ENCODE data around the gene AKAP7. TPM values are rescaled to one million over a fixed set of nuclear protein-coding genes. Genes with fewer than 3 reads are reported as not detected.

The AKAP7 gene
- polyA plus RNA-seq, 12 donors, result 12.6 to 46.6 (median 15.2) TPM; not detected in 1

DNA sequence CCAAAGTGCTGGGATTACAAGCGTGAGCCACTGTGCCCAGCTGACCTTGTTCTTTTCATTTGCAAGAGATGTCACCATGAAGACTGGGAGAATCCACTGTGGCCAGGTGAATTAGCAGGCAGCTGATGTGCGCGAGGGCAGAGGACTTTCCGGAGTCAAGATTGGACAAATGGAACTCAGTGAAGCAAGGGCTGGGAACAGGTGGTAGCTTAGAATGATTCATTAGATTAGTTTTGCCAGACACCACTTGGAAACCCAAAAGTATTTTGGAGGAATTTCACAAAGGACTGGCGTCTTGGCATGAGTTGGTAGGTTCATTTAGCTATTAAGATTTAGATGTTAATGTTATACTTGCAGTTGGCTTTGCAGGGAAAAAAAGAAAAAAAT, 4.7 kb upstream of the AKAP7 start:
- DNase-seq, result no peak

- DNase-seq, result no peak
These were observed 2.9 kb upstream of the AKAP7 start for GRCh38 chr6:131132360-131132759.

GRCh38 chr6:131134220-131134979, 867 bp upstream of the AKAP7 start:
- no peak for DNase-seq

GRCh38 chr6:131134980-131135243, 355 bp upstream of the AKAP7 start:
- DNase-seq, result no peak

GRCh38 chr6:131136021-131136786, 937 bp downstream of the AKAP7 start:
- DNase-seq, result peak; percentile 73

GRCh38 chr6:131139599-131139998, 4.3 kb downstream of the AKAP7 start:
- DNase-seq, result no peak

GRCh38 chr6:131143319-131143718, 8.1 kb downstream of the AKAP7 start:
- DNase-seq, result no peak

- no peak for DNase-seq
These were observed 11.6 kb downstream of the AKAP7 start for GRCh38 chr6:131146865-131147264.

GRCh38 chr6:131156411-131156810, 21.1 kb downstream of the AKAP7 start:
- no peak for DNase-seq

- DNase-seq, result no peak
These were observed 24.3 kb downstream of the AKAP7 start for GRCh38 chr6:131159578-131159977.

DNA sequence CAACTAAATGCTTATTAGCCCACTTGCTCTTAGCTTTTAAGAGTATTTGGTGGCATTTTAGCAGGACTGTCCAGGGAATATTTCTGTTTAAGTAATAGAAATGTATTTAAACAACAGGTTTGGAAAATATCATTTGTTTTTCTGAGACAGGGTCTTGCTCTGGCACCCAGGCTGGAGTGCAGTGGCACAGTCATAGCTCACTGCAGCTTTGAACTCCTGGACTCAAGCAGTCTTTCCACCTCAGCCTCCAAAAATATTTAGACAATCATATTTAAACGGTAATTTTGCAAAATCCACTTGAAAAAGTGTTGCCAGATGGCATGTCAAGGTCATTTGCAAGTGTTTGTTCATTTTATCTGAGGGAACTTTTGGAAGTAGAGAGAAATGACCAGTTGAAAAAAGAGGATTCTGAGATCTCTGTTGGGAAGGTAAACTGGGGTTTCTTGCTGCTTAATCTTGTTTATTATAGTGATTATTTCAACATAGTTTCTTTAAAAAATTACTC, 25.0 kb downstream of the AKAP7 start:
- no peak for DNase-seq

- DNase-seq, result no peak
These were observed 26.7 kb downstream of the AKAP7 start for GRCh38 chr6:131161987-131162386.

GRCh38 chr6:131163886-131164285, 28.6 kb downstream of the AKAP7 start:
- DNase-seq, result no peak

- no peak for DNase-seq
These were observed 29.2 kb downstream of the AKAP7 start for GRCh38 chr6:131164506-131164905.

- DNase-seq, result peak; percentile 17
These were observed 32.5 kb downstream of the AKAP7 start for GRCh38 chr6:131167773-131168172.

GRCh38 chr6:131169613-131170012, 34.3 kb downstream of the AKAP7 start:
- DNase-seq, result no peak

GRCh38 chr6:131172222-131172621, 37.0 kb downstream of the AKAP7 start:
- no peak for DNase-seq

GRCh38 chr6:131173680-131174079, 38.4 kb downstream of the AKAP7 start:
- DNase-seq, result no peak

- no peak for DNase-seq
These were observed 40.3 kb downstream of the AKAP7 start for GRCh38 chr6:131175564-131175963.

GRCh38 chr6:131177996-131178395, 42.7 kb downstream of the AKAP7 start:
- no peak for DNase-seq

DNA sequence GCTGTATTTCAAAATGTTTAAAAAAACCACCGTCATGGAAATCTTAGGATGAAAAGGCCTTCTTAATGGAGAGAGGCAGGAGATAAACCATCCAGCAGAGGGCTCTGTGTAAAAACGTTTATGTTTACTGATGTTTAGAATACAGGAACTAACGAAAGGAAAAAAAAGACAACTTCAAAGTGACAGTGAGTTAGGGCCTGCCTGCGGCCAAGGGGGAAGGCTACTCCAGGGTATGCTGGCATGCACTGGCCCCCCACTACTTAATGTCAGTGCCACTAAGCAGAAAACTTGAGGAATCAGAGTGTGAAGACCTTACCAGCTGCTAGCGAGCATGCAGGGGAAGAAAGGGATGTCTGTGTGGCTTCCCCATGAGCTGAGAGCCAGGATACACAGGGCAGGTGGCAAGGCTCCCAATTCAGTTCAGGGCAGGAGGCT, 47.7 kb downstream of the AKAP7 start:
- peak; percentile 54 for DNase-seq

DNA sequence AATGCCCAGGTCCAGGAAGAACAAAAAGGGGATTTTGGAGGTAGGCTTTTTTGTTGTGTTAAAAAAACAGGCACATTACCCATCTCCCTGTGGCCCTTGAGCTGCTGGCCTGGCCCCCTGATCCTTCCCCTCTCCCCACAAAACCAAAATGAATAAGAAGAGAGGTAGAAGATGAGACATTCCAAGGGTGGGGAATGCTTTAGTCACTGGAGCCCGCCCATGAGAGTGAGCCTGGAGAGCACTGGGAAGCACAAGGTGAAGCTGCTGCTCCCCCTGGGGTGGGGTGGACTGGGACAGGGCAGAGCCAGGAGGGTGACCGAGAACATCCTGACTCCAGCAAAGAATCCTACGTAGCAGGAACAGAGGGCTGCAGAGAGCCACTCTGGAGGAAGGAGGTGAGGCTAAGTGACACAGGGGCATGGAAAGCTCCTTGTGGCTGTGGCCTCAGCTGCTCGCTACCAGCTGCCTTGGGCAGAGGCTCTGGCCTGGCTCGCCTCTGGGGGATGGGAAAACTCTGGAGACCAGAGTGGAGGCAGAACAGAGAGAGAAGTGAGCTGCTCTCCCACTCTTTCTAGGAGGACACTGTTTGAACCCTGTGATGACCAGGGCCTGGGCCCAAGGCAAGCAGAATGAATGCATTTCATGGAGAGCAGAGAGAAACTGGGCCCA, 48.3 kb downstream of the AKAP7 start:
- no peak for DNase-seq

DNA sequence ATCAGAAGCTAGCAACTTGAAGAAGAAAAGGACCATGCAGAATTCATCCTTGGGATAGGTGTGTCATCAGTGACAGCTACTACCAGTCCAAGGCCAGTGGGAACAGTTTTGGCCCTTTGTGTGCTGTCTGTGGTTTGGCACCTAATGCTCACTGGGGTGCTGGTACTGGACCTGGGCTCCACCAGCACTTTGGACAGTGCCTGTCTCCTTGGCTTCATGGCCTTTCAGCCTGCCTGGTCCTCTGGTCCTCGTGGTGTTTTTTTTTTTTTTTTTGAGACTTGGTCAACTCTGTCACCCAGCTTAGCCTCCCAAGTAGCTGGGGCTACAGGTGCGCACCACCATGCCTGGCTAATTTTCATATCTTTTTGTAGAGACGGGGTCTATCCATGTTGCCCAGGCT, 56.3 kb downstream of the AKAP7 start:
- no peak for DNase-seq
